Measurements from ENCODE around the gene USP34.

Gene USP34

GRCh38 chr2:61283443-61284160, 187.3 kb downstream of the USP34 start:
- no peak for DNase-seq

GRCh38 chr2:61282104-61282590, 188.7 kb downstream of the USP34 start:
- DNase-seq = no peak

DNA sequence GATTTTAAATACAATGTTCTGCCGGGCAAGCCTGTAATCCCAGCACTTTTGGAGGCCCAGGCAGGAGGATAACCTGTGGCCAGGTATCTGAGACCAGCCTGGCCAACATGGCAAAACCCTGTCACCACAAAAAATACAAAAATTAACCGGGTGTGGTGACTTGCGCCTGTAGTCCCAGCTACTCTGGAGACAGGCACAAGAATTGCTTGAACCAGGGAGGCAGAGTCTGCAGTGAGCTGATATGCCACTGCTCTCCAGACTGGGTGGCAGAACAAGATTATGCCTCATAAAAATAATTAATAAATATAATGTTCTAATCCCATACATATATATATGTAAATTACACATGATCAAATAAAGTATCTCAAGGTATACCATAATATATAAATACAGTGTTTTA, 189.6 kb downstream of the USP34 start:
- DNase-seq = no peak

DNA sequence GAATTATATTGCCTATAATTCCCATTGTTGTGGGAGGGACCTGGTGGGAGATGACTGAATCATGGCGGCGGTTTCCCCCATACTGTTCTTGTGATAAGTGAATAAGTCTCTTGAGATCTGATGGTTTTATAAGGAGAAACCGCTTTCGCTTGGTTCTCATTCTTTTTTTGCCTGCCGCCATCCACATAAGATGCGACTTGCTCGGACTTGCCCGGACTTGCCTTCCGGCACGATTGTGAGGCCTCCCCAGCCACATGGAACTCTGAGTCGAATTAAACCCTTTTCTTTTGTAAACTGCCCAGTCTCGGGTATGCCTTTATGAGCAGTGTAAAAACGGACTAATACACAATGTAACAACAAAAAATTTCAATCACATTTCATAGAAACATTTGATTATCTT, 193.1 kb downstream of the USP34 start:
- DNase-seq = no peak

DNA sequence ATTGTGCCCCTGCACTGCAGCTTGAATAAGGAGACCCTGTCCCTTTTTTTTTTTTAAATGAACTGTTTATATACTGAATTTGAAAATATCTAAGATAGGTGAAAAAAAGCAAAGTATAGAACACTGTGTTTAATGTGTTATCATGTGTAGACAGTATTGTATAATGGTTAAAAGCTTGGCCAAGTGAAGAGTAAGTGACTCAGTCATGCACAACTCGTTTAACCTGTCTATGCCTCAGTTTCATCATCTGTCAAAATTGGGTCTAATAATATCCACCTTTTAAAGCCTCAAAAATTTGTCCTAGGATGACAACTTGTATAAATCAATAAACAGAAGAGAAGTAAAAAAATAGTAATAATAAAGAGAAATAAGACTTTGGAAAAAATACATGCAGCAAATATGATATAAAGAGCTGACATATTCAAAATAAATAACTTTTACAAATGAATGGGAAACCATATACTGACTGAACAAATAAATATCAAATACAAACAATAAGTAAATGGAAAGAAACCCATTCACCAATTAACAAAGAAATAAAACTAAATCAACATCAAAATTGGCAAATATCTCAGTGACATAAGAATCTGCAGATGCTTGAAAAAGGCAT, 195.2 kb downstream of the USP34 start:
- no peak for DNase-seq

- DNase-seq = no peak
Measured at GRCh38 chr2:61272421-61273070, 198.3 kb downstream of the USP34 start.

DNA sequence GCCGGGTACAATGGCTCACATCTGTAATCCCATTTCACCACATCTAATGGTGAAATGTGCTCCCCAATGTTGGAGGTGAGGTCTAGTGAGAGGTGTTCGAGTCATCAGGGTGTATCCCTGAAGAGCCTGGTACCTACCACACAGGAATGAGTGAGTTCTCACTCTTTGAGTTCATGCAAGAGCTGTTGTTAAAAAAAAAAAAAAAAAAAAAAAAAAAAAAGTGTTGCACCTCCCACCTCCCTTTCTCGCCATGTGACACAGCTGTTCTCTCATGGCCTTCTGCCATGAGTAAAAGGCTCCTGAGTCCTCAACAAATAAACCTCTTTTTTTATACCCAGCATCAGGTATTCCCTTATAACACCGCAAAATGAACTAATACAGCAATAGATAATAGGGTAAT, 202.6 kb downstream of the USP34 start:
- no peak for DNase-seq

GRCh38 chr2:61266632-61267505, 204.0 kb downstream of the USP34 start:
- DNase-seq = no peak

- no peak for DNase-seq
Measured at GRCh38 chr2:61263830-61264229, 207.1 kb downstream of the USP34 start.

GRCh38 chr2:61262699-61263098, 208.2 kb downstream of the USP34 start:
- no peak for DNase-seq

- DNase-seq = no peak
Measured at GRCh38 chr2:61257446-61257845, 213.4 kb downstream of the USP34 start.

- no peak for DNase-seq
Measured at GRCh38 chr2:61255580-61256437, 215.1 kb downstream of the USP34 start.

- DNase-seq = no peak
Measured at GRCh38 chr2:61254536-61254935, 216.4 kb downstream of the USP34 start.

DNA sequence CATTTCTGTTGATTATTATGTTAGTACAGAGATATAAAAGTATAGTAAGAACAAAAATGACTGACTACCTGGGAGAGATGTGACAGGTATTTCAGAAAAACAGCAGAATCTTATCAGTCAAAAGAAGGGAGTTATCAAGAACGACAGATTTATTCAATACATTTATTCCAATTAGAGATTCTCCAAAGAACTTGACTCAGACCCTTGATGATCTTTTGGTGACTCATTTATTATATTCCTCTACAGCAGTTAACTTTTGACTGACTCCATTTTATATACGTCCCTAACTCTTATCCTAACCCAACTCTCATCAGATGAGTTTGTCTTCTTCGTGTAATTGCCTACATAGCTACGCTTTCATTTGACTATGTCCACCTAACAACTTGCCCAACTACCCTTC, 217.8 kb downstream of the USP34 start:
- DNase-seq = no peak

GRCh38 chr2:61252031-61252430, 218.9 kb downstream of the USP34 start:
- DNase-seq = no peak

DNA sequence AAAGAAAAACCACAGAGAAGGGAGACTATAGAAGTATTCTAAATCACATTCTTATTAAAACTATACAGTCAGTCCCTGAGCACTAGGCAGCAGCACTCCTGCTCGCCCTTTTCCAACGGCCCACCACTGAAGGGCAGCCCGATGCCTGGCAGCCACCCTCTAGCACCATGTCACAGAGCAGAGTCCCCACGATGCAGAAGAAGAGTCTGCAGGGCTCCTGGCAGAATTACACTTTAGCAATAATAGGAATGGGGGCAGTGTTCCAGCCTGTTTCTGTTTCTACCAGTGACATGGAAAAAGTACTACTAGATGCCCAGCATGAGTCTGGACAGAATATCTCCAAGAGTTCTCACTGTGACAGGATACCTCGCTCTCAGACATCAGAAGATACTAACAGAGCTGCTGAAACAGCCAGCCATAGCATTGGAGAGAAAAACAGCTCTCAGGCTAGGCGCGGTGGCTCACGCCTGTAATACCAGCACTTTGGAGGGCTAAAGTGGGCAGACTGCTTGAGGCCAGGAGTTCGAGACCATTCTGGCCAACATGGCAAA, 221.3 kb downstream of the USP34 start:
- no peak for DNase-seq

GRCh38 chr2:61247204-61247812, 223.6 kb downstream of the USP34 start:
- DNase-seq = no peak

- DNase-seq = no peak
Measured at GRCh38 chr2:61244694-61245093, 226.2 kb downstream of the USP34 start.

GRCh38 chr2:61241266-61241665, 229.6 kb downstream of the USP34 start:
- DNase-seq = no peak

- DNase-seq = no peak
Measured at GRCh38 chr2:61238219-61239012, 232.5 kb downstream of the USP34 start.

GRCh38 chr2:61235716-61236115, 235.2 kb downstream of the USP34 start:
- no peak for DNase-seq
